Measurements from ENCODE around the gene FXR2. TPM values are rescaled to one million over a fixed set of nuclear protein-coding genes. Genes with fewer than 3 reads are reported as not detected.

The FXR2 gene
- total and polyA plus RNA-seq, 10 donors, result 17.7 to 29.3 (median 24.0) TPM

GRCh38 chr17:7557147-7557764 is 57.4 kb downstream of the FXR2 start:
- H3K27me3 ChIP-seq (replicated peaks in 1 of 7), result no peaks in the 10 kb centered on the region
- WGBS, 5 donors, result 73 to 80% (median 77%) methylated on average over 17 to 19 of the region's 19 CpGs
- no peak for DNase-seq
- intact Hi-C loops (cut with DNase I; ENCODE audit: low total_unique reads), result no loop called here
- H3K9me3 ChIP-seq, result no peaks in the 10 kb centered on the region
- peaks cover 30 to 95% (median 66%) of the 10 kb centered on the region in 6 donors for H3K4me1 ChIP-seq
- peaks cover 0 to 28% (median 0%) of the 10 kb centered on the region in 6 donors for H3K36me3 ChIP-seq
- H3K4me3 ChIP-seq, result peak overlapping the region in 1 of 8 donors; percentile 92
- H3K27ac ChIP-seq, result peak overlapping the region; percentile 81 to 98 (median 94)
- TF ChIP-seq CTCF (IDR thresholded peaks at IDR 0.05 in 8 of 11, conservative IDR thresholded peaks at IDR 0.05 in 3 of 11) (no peak), POLR2AphosphoS5 (IDR thresholded peaks at IDR 0.05) (peak in 1 of 3 donors; percentile 10), POLR2A (IDR thresholded peaks at IDR 0.05) (no peak)

- no peak overlapping the region for H3K4me3 ChIP-seq
- H3K36me3 ChIP-seq, result peaks cover 0 to 30% (median 0%) of the 10 kb centered on the region in 6 donors
- H3K9me3 ChIP-seq, result no peaks in the 10 kb centered on the region
- intact Hi-C loops (cut with DNase I; ENCODE audit: low total_unique reads), result no loop called here
- peak overlapping the region in 5 of 8 donors; percentile 93 to 98 (median 95) for H3K27ac ChIP-seq
- H3K4me1 ChIP-seq, result peaks cover 30 to 97% (median 69%) of the 10 kb centered on the region in 6 donors
- no peak for DNase-seq
- no peak for TF ChIP-seq POLR2AphosphoS5 (IDR thresholded peaks at IDR 0.05)
- no peak for TF ChIP-seq CTCF (IDR thresholded peaks at IDR 0.05 in 8 of 11, conservative IDR thresholded peaks at IDR 0.05 in 3 of 11)
- no peak for TF ChIP-seq POLR2A (IDR thresholded peaks at IDR 0.05)
- 90 to 96% (median 91%) methylated on average over 12 of the region's 12 CpGs for WGBS, 5 donors
- no peaks in the 10 kb centered on the region for H3K27me3 ChIP-seq (replicated peaks in 1 of 7)
Measured at GRCh38 chr17:7556627-7557026, 58.1 kb downstream of the FXR2 start.

GRCh38 chr17:7555320-7555948 is 59.3 kb downstream of the FXR2 start:
- intact Hi-C loops (cut with DNase I; ENCODE audit: low total_unique reads), result no loop called here
- Histone ChIP-seq H3K9me3 (no peaks in the 10 kb centered on the region), H3K4me3 (no peak overlapping the region), H3K27ac (peak overlapping the region in 3 of 8 donors; percentile 7 to 42 (median 16)), H3K4me1 (peaks cover 23 to 98% (median 66%) of the 10 kb centered on the region in 6 donors), H3K36me3 (peaks cover 0 to 42% (median 0%) of the 10 kb centered on the region in 6 donors), H3K27me3 (replicated peaks in 1 of 7) (no peaks in the 10 kb centered on the region)
- WGBS, 5 donors, result 76 to 83% (median 78%) methylated on average over 10 of the region's 10 CpGs
- no peak for DNase-seq
- TF ChIP-seq POLR2A (IDR thresholded peaks at IDR 0.05) (no peak), CTCF (IDR thresholded peaks at IDR 0.05 in 8 of 11, conservative IDR thresholded peaks at IDR 0.05 in 3 of 11) (no peak), POLR2AphosphoS5 (IDR thresholded peaks at IDR 0.05) (no peak)

- H3K36me3 ChIP-seq, result peaks cover 0 to 38% (median 0%) of the 10 kb centered on the region in 6 donors
- no peaks in the 10 kb centered on the region for H3K9me3 ChIP-seq
- intact Hi-C loops (cut with DNase I; ENCODE audit: low total_unique reads), result no loop called here
- H3K4me1 ChIP-seq, result peaks cover 11 to 98% (median 65%) of the 10 kb centered on the region in 6 donors
- 84 to 95% (median 91%) methylated on average over 1 of the region's 1 CpG for WGBS, 5 donors
- no peak for TF ChIP-seq CTCF (IDR thresholded peaks at IDR 0.05 in 8 of 11, conservative IDR thresholded peaks at IDR 0.05 in 3 of 11)
- no peak for TF ChIP-seq POLR2AphosphoS5 (IDR thresholded peaks at IDR 0.05)
- no peak for TF ChIP-seq POLR2A (IDR thresholded peaks at IDR 0.05)
- peak overlapping the region in 1 of 8 donors; percentile 34 for H3K4me3 ChIP-seq
- no peaks in the 10 kb centered on the region for H3K27me3 ChIP-seq (replicated peaks in 1 of 7)
- H3K27ac ChIP-seq, result peak overlapping the region; percentile 66 to 96 (median 81)
- DNase-seq, result no peak
Measured at GRCh38 chr17:7553356-7553755, 61.3 kb downstream of the FXR2 start.
